ENCODE measurements around the gene SPEM1. TPM values are rescaled to one million over a fixed set of nuclear protein-coding genes. Genes with fewer than 3 reads are reported as not detected.
A peak's percentile ranks its signal among the peaks of the same experiment; 100 is the strongest.

Gene SPEM1
- total RNA-seq, 1 donor from 2014 or later, result 0.26 TPM

- H3K27me3 Mint-ChIP-seq (ENCODE audit: low read depth), result peaks cover 15% of the 10 kb centered on the region
- no peaks in the 10 kb centered on the region for H3K36me3 Mint-ChIP-seq (ENCODE audit: low read depth)
- no peak overlapping the region for H3K27ac Mint-ChIP-seq (ENCODE audit: unreplicated experiment)
- TF ChIP-seq, protein P1, sequence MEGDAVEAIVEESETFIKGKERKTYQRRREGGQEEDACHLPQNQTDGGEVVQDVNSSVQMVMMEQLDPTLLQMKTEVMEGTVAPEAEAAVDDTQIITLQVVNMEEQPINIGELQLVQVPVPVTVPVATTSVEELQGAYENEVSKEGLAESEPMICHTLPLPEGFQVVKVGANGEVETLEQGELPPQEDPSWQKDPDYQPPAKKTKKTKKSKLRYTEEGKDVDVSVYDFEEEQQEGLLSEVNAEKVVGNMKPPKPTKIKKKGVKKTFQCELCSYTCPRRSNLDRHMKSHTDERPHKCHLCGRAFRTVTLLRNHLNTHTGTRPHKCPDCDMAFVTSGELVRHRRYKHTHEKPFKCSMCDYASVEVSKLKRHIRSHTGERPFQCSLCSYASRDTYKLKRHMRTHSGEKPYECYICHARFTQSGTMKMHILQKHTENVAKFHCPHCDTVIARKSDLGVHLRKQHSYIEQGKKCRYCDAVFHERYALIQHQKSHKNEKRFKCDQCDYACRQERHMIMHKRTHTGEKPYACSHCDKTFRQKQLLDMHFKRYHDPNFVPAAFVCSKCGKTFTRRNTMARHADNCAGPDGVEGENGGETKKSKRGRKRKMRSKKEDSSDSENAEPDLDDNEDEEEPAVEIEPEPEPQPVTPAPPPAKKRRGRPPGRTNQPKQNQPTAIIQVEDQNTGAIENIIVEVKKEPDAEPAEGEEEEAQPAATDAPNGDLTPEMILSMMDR (conservative IDR thresholded peaks at IDR 0.05), result no peak
- H3K9me3 Mint-ChIP-seq, result no peaks in the 10 kb centered on the region
- H3K4me1 Mint-ChIP-seq, result no peaks in the 10 kb centered on the region
- no peak for DNase-seq (ENCODE audit: low read depth, low spot score)
- H3K4me3 Mint-ChIP-seq, result no peak overlapping the region
These were observed 31.3 kb upstream of the SPEM1 start for GRCh38 chr17:7388856-7389255.

DNA sequence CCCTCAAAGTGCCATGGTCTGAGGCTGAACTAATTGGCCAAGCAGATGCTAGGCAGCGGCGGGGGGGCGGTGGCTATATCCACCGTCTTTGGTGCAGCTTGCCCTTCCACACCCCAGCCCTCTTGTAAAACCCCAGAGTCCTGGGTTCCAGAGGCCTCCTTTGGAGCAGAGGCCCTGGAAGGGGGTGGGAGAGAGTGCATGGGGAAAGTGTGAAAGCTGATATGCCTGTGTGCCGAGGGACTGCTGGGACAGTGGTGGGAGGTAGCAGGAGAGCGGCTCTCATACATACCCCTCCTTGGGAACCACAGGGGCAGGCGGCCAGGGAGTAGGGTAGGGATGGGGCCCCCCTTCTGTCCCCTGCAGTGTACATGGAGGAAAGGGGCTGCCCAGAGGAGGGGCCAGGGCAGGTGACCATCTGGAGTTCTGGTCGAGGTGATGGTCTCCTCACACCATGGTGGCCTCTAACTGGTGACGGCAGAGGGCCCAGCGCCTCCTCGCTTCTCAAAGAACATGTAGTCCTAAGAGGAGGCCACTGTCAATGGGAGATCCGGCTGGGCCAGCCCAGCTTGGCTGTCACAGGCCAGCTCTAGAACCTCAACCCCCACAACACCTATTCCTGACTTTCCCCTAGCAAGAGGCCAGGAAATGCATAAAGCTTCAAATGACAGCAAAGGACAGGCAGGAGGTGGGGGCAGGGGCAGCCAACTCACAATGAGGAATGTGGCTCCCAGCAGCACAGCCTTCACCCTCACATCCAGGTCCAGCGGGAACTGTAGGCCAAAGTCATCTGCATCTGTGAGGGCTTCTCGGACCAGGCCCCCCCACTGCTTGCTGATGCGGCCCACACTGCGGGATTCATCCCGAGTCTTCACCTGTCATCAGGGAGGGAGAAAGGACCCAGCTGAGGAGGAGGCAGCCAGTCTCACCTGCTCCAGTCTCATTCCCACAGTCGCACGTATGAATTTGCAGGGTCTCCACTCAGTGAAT lies 29.9 kb upstream of the SPEM1 start:
- Mint-ChIP-seq H3K27me3 (ENCODE audit: low read depth) (peaks cover 2% of the 10 kb centered on the region), H3K4me1 (peaks cover 5% of the 10 kb centered on the region), H3K36me3 (ENCODE audit: low read depth) (no peaks in the 10 kb centered on the region), H3K27ac (ENCODE audit: unreplicated experiment) (no peak overlapping the region), H3K9me3 (no peaks in the 10 kb centered on the region), H3K4me3 (no peak overlapping the region)
- TF ChIP-seq, protein P1 (conservative IDR thresholded peaks at IDR 0.05), result no peak
- no peak for DNase-seq (ENCODE audit: low read depth, low spot score)

DNA sequence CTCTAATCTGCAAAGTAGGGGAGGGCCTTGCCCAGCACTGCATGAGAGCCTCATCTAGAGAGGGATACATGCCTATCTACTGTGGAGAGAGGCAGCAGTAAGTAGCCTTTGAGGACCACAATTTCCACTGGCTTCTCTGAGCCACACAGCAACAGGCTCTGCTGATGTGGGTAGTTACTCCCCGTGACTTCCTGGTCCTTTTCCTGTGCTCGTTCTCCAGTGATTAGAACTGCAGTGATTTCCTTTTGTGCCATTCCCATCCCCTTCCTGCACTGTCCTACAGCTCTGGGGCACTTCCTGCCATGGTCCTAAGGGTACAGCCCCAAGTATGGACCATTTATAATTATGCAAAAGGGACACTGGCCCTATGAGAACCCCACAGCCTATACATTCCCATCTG lies 28.8 kb upstream of the SPEM1 start:
- H3K27ac Mint-ChIP-seq (ENCODE audit: unreplicated experiment), result no peak overlapping the region
- H3K4me3 Mint-ChIP-seq, result peak overlapping the region; percentile 84
- TF ChIP-seq, protein P1 (conservative IDR thresholded peaks at IDR 0.05), result no peak
- H3K9me3 Mint-ChIP-seq, result no peaks in the 10 kb centered on the region
- H3K27me3 Mint-ChIP-seq (ENCODE audit: low read depth), result no peaks in the 10 kb centered on the region
- DNase-seq (ENCODE audit: low read depth, low spot score), result no peak
- H3K4me1 Mint-ChIP-seq, result peaks cover 10% of the 10 kb centered on the region
- H3K36me3 Mint-ChIP-seq (ENCODE audit: low read depth), result no peaks in the 10 kb centered on the region

DNA sequence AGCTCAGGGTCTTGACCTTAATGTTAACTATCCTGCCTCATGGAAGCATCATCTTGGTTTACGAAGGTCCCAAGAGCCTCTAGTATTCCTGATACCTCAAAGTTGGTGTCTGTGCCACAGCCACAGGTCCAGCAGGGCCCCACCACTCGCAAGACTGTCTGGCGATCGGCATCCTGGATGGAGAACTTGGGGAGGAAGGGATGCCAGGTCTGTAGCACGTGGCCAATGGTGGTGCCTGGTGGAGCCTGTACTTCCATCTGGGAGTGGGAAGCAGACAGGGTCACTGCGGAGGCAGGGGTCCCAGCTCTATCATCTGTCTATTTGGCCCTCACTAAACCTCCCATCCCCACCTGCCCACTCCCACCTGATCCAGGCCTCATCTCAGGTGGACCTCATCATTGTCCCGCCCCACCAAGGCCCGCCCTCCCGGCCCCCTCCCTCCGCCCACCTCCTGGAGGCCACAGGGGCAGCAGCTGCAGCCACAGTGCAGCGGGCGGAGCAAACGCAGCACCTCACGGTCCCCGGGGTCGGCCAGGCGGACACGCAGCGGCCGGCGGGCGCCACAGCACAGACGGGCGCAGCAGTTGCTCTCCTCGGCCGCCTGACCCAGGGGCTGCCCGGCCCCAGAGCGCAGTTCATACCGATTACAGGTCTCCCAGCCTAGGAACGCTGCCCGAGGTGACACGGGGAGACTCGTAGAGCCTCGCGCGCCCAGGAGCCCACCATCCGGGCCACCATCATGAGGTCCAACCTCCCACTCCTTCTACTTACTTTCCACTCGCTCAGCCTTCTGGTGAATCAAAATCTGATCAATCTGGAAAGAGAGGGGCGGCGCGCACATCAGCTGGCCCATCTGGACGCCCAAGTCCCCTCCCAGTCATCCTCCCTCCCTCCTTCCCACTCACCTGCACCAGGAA lies 27.2 kb upstream of the SPEM1 start:
- H3K36me3 Mint-ChIP-seq (ENCODE audit: low read depth), result no peaks in the 10 kb centered on the region
- no peak overlapping the region for H3K27ac Mint-ChIP-seq (ENCODE audit: unreplicated experiment)
- peak overlapping the region; percentile 84 for H3K4me3 Mint-ChIP-seq
- DNase-seq (ENCODE audit: low read depth, low spot score), result no peak
- H3K9me3 Mint-ChIP-seq, result no peaks in the 10 kb centered on the region
- peaks cover 10% of the 10 kb centered on the region for H3K4me1 Mint-ChIP-seq
- H3K27me3 Mint-ChIP-seq (ENCODE audit: low read depth), result no peaks in the 10 kb centered on the region
- TF ChIP-seq, protein P1 (conservative IDR thresholded peaks at IDR 0.05), result no peak

DNA sequence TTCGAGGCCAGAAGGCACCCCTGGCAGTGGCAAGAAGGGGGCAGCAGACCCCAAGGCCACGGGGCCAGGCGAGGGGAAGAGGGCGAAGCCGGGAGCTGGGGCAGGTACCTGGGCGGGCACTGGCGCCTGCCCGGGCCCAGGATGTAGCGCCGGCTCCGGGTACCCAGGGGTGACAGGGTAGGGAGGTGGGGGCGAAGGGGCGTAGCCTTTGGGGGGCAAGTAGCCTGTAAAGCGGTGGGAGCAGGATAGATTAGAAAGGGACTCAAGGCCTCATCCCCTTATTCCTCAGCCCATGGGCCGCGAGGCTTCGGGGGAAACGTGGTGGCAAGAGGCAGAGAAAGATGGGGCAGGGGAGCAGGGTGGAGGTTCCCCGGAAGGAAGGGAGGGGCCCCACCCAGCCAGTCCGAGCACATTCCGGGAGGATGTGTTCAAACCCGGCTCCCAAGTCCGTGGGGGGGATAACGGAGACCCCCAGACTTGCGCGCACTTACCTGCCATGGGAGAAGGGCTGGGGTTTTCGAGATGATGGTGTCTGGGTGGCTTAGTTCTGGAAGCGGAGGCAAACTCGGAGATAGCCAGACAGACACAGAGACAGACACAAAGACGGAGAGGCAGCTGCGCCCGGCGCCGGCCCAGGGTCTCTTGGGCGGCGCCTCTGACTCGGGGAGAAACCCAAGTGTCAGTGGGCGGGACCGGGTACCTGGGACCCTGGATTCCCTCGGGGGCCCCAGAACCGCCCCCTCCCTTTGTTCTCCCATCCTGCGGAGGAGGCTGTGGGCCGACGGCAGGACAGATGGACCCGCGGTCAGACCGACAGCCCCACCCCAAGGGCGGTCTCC lies 26.3 kb upstream of the SPEM1 start:
- Mint-ChIP-seq H3K36me3 (ENCODE audit: low read depth) (no peaks in the 10 kb centered on the region), H3K27ac (ENCODE audit: unreplicated experiment) (peak overlapping the region; percentile 50), H3K4me1 (peaks cover 15% of the 10 kb centered on the region), H3K9me3 (no peaks in the 10 kb centered on the region), H3K4me3 (peak overlapping the region; percentile 88), H3K27me3 (ENCODE audit: low read depth) (no peaks in the 10 kb centered on the region)
- no peak for DNase-seq (ENCODE audit: low read depth, low spot score)
- TF ChIP-seq, protein P1 (conservative IDR thresholded peaks at IDR 0.05), result no peak

All from neural crest cell (in vitro differentiated cells).